ENCODE results near the gene MIS12.

The MIS12 gene, protein sequence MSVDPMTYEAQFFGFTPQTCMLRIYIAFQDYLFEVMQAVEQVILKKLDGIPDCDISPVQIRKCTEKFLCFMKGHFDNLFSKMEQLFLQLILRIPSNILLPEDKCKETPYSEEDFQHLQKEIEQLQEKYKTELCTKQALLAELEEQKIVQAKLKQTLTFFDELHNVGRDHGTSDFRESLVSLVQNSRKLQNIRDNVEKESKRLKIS

GRCh38 chr17:5486206-5487124 is at the start of gene MIS12:
Gene MIS12 (plus strand): TSS chr17:5486566. CDS start chr17:5488863, 2,297 bp downstream.
- peak; percentile 99 for DNase-seq (ENCODE audit: low read depth)

DNA sequence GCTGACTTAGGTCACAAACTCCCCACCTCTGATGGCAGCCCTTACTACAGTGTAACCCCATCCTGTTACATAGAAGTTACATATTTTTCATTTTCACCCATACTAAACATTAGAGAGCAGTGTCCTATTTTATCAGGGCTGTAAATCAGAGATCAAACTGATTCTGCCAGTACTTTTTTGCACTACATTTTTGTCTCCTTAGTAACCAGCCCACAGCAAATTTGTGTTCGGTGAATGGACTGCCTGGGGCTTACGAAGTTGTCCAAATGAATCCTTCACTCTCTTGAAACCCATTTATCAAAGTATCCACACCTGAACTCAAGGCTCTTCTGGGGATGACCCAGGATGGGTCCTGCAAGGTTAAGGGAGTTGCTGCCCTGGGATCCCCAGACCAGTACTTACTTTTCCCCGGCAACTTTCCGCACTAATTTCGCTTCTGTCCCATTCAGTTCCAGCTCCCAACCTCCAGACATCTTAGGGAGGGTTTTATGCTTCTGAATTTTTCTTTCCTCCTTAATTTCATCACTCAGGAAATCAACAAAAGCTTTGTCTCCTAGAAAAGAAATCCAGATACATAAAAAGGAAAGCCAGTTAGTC is 48.5 kb upstream of the MIS12 start:
- no peak for DNase-seq (ENCODE audit: low read depth)

GRCh38 chr17:5438716-5439445 is 47.5 kb upstream of the MIS12 start, which contains the start of gene C1QBP:
Gene C1QBP (minus strand): TSS chr17:5439155. CDS start chr17:5439073, 82 bp downstream.
- DNase-seq (ENCODE audit: low read depth): peak; percentile 82

- DNase-seq (ENCODE audit: low read depth): no peak
Measured at GRCh38 chr17:5439446-5439764, 47.0 kb upstream of the MIS12 start.

- no peak for DNase-seq (ENCODE audit: low read depth)
Measured at GRCh38 chr17:5443728-5444127, 42.6 kb upstream of the MIS12 start.

DNA sequence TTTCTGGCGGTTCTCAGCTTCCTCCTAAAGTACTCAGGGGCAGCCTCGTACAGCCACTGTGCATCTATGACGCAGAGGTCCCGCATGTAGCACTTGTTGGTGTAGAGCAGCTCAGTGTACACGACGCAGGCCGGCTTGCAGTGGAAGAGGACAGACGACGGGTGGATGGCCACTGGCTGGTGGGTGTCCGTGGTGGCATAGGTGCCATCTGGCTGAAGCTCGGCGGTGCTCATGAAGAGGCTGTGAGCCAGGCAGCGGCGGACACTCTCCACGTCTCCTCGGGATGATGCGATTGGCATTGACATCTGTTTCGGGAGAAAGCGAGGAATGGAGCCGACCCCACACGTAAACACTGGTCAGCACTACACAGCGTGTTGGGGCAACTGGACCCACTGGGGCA is 42.2 kb upstream of the MIS12 start:
- DNase-seq (ENCODE audit: low read depth): no peak

DNA sequence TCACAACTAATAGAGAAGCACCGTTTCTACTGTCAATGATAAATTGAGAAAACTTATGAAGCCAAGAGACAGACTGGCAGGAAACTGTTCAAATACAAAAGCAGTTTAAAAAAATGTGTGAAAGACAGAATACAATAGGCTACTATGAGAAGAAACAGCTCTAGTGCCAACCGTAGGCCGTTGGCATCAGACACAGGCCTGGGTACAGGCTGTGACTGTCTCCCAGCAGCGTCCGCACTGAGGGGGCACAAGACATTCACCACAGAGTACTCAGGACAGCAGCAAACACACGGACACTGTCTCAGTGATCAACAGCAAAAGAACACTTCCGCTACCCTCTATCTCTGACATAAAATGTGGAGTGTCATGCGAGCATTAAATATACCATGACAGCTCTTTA is 39.6 kb upstream of the MIS12 start:
- no peak for DNase-seq (ENCODE audit: low read depth)

DNA sequence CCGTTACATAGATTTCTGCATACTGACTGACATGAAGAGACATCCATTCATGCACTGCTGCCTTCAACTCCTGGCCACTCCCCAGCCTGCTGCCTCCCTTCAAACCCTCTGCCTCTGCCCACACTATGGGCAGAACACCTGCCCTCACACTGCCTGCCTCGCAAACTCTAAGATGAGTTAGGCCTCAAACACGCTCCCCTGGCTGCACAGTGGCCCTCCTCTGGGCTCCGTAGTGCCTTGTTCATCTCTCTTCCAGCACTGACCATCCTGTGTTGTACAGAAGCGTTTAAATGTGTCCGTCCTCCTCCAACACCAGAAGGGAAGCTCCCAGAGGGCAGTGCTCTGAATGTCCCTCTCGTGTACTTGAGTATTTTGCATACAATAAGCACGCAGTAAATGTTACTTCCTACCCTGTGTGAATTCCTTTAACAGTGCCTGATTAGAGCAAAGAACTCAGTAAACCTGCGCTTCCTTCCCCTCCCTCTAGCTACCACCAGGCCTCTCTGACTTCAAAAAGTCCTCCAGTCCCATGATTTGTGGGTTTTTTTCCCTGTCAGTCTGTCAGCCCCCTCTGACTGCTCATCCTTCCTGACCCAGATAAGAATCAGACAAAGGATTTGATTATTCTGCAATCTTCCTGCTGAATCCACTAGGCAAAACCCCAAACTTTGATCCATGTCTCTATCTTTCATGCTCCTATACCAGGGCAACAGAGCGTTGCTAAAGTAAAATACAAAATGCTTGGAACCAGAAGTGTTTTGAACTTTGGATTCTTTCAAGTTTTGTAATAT is 21.5 kb upstream of the MIS12 start:
- no peak for DNase-seq (ENCODE audit: low read depth)

- DNase-seq (ENCODE audit: low read depth): no peak
Measured at GRCh38 chr17:5466295-5466694, 20.1 kb upstream of the MIS12 start.

DNA sequence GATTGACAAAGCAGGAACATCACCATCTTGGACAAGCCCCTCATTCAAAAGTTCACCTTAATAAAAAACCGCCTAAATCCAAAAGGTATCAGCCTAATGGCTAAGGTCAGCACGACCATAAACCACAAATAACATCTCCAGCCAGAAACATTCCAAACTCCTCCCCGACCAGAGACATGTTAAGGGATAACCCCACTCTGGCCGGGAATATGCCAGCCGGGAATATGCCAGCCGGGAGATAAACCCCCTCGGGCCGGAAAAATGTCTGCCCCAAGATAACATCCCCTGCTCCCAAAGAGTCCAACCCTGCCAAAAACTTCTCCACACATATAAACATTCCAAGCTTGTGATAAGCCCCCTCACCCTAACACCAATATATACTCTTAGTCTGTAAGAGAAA is 18.9 kb upstream of the MIS12 start:
- DNase-seq (ENCODE audit: low read depth): no peak

- DNase-seq (ENCODE audit: low read depth): no peak
Measured at GRCh38 chr17:5468075-5468473, 18.3 kb upstream of the MIS12 start.

- DNase-seq (ENCODE audit: low read depth): no peak
Measured at GRCh38 chr17:5472511-5472910, 13.9 kb upstream of the MIS12 start.

GRCh38 chr17:5473906-5474305 is 12.5 kb upstream of the MIS12 start:
- DNase-seq (ENCODE audit: low read depth): no peak

DNA sequence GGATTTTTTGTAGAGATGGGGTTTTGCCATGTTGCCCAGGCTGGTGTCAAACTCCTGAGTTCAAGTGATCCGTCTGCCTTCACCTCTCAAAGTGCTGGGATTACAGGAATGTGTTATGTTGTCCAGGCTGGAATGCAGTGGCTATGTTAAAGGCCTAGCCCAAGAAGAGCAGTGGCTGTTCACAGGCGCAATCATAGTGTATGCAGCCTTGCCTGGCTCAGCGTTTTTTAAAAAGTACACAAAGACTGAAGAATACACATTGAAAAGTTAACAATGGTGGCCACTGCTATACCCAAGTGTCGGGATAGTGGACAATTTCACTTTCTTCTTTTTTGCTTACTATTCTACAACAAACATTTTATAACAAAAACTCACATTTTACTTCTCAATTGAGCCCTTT is 7.4 kb upstream of the MIS12 start:
- DNase-seq (ENCODE audit: low read depth): no peak

DNA sequence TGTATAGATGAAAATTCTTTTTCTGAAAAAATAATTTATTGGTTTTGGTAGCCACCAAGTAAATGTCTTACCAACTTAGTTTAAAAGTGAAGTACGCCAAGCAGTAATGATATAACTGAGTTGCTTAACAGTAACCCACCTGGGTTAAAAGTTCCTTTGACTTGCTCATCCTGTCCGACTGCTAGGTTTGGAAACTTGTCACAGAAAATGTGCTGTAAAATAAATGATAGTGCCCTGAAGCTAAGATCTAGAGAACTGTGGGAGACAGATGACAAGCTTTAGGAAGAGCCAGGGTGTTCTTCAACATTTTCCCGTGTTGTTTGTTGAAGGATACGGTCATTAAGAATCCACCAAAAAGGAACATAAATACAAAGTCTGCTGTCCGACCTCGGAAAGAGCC is 5.4 kb upstream of the MIS12 start:
- no peak for DNase-seq (ENCODE audit: low read depth)

DNA sequence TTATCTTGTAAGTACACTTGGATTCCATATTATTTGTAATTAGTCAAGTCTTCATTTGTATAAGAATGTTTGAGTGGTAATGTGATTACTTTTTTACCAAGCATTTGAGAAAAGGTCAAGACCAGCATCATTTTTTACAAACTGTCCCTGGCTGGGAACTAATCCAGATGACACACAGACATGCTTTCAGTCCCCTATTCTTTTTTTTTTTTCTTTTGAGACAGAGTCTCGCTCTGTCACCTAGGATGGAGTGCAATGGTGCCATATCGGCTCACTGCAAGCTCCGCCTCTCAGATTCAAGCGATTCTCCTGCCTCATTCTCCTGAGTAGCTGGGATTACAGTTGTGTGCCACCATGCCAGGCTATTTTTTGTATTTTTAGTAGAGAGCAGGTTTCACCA is 4.9 kb upstream of the MIS12 start:
- DNase-seq (ENCODE audit: low read depth): no peak

DNA sequence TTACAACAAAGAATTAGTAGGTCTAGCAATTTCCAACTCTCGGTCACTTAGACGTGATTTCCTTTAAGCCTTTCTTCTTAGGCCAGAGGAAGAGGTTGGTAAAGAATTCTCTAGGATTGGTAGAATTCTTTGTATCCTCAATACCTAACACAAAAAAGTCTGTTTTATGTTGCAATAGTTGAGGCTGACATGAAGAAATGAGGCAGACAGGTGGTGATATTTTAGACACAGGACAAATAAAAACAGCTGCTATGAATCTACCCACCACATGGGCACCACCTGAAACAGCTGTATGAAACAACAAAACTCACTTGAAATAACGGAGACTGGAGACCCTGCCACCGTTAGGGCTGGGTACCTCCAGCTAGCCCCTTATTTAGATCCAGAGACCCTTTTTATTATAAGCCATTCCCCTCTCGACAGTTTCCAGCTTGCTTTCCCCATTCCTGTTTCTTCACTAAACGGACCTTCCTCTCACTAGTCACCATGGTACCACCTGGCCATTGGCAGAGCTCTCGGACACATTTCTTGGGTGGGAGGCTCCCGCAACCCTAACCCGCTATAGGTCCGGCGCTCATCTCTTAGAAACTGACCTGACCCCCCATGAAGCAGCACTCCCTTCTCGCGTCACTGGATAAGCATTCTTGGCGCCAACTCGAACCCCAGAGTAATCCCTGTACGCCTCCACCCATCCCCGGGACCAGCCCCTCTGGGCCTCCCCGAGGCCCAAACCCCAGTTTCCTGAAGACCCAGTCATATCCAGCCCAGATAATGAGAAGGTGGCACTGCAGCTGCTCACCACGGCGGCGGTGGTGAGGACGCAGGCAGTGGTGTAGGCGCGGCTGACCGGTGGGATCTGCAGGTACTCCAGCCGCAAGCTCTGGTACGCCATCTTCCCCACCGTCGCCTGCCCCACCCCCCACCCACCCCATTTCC is 828 bp upstream of the MIS12 start, which contains the start of gene DERL2:
Gene DERL2 (minus strand): TSS at position 909 of the 936 bp plus-strand sequence. CDS start 17 bp downstream, at position 892.
- DNase-seq (ENCODE audit: low read depth): no peak

GRCh38 chr17:5488752-5489151 is 2.4 kb downstream of the MIS12 start:
- no peak for DNase-seq (ENCODE audit: low read depth)

- no peak for DNase-seq (ENCODE audit: low read depth)
Measured at GRCh38 chr17:5492970-5493369, 6.6 kb downstream of the MIS12 start.

GRCh38 chr17:5499476-5500231 is 13.3 kb downstream of the MIS12 start:
- no peak for DNase-seq (ENCODE audit: low read depth)
